Measurements from ENCODE around the gene TSPAN3.

The TSPAN3 gene

DNA sequence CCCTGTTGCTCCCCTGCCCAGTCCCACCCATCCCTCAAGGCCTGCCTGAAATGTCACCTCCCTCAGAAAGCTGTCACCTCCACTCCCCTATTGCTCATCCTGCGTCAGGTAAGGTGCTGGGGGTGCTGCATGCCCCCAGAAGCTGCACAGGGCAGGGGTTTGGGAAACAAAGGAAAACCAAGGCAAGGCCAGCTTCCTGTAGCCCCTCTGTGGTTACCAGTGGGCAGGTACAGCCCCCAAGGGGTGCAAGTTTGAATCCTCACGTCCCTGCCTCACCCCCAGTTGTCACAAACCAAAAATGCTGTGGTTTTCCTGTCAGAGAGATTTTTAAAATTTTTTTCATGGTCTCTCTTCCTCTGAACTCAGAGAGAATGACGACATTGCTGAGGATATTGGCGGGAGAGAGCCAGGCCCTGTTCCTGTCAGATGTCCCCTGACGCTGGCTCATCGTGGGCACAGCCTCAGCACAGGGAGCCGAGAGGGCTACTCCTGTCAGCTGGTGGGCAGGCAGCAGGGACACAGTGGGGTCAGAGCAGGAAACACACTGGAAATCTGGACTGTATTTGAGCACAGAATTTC lies 49.0 kb downstream of the TSPAN3 start:
- no peak for DNase-seq

DNA sequence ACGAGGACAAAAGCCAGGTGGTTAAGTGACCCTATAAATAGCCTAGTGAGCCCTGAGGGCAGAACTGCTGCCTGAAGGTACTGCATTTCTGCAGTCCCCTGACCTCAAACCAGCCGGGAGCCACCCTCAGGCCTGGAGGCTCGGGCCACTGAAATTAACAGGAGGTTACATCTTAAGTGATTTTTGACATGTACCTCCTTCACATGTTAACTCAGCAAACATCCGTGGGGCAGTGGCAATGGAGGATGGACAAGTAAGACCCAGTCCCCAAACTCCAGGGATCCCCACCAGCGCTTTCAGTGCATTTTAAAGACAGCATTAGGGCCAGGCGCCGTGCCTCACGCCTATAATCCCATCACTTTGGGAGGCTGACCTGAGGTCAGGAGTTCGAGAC lies 49.8 kb downstream of the TSPAN3 start:
- no peak for DNase-seq

DNA sequence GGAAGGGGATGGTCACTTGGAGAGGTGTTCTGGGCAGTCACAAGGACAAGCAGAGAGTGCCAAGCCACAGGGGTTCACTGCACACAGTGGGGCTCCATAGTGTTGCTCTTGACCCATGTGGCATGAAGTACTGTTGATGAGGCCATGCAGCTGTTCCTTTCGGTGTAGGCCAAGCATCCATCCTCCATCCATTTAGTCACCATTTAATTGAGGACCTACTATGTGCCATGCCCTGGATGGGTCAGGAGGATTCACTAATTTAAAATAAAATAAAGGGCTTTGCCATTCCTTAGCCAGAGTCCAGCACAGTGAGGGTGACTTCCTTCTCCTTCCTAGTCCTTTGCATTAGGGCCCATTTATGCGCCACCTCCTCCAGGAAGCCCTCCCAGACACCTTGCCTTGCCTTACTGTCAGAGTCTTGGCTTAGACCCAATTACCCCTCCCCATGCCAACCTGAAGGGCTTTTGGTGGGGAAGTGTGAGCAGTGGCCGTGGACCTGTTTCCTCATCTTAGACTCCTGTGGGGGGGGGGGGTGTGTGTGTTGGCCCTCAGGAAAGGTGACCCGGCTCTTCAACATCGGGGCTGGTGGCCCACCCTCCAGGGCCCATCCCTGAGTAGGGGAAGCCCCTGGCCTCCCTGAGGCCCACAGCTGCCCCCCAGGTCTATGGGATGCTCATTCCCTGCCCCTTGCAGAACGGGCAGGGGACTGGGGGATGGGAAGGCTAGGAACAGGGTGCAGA lies 50.4 kb downstream of the TSPAN3 start:
- no peak for DNase-seq

DNA sequence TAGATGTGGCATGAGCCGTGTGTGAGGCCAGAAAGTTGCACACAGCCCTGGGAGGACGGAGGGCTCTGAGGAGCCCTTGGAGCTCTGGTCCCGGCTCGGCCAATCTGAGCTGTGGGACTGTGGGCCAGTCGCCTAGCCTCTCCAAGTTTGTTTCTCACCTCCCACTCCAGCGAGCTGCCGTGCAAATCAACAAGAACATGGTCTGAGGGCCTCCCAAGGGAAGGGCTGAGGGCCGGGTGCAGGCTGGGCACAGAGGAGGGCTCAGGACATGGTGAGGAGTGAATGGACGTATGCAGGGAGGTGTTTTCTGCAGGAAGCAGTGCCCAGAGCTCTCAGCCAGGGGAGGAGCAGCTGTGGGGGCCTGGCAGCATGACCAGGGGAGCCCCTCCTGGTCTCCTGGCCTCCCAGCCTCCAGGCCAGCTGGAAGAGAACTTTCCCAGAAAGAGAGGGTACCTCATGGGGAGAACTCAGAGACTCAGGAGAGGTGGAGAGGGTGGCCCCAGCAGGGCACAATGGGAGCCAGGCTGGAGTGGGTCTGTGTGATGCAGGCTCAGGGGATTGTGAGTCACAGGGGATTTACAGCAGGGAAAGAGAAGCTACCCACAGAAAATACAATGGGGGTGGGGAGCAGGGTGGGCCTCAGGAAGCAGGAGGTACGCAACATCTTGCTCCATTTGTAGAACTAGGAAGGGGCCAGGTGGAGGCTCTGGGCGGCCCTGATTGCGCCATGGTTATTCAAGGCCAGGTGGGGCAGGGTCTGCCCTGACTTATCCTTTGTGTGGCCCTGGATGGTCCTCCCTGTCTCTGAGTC lies 51.2 kb downstream of the TSPAN3 start:
- DNase-seq, result no peak

DNA sequence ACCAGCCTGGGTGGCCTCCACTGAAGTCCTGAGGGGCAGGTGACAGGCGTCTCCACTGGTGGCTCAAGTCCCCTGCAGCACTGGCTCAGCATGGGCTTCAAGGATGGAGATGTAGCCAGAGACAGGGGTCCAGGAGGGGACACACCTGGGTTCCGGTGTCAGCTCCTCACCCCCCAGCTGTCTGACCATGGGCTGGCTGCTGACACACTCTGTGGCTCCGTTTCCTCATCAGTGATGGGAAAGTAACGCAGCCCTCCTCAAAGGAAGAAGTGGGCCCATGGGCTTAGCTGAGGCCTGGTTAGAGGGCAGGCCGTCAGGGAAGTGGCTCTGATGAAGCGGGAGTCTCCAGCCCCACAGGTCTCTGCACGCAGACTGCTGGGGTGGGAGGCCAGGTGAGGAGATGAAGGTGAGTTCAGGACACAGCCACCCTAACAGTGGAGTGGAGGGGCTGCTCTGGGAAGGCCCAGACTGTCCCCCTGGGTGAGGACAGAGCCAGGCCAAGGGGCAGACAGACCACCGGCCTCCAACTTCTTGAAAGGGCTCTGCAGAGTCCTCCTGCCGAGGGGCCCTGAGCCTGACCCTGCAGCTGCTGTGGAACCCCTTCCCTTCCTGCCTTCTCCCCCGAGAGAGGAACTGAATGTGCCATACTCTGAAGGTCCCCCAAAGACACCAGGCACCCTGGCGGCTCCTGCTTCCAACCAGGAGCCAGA lies 52.0 kb downstream of the TSPAN3 start:
- no peak for DNase-seq

DNA sequence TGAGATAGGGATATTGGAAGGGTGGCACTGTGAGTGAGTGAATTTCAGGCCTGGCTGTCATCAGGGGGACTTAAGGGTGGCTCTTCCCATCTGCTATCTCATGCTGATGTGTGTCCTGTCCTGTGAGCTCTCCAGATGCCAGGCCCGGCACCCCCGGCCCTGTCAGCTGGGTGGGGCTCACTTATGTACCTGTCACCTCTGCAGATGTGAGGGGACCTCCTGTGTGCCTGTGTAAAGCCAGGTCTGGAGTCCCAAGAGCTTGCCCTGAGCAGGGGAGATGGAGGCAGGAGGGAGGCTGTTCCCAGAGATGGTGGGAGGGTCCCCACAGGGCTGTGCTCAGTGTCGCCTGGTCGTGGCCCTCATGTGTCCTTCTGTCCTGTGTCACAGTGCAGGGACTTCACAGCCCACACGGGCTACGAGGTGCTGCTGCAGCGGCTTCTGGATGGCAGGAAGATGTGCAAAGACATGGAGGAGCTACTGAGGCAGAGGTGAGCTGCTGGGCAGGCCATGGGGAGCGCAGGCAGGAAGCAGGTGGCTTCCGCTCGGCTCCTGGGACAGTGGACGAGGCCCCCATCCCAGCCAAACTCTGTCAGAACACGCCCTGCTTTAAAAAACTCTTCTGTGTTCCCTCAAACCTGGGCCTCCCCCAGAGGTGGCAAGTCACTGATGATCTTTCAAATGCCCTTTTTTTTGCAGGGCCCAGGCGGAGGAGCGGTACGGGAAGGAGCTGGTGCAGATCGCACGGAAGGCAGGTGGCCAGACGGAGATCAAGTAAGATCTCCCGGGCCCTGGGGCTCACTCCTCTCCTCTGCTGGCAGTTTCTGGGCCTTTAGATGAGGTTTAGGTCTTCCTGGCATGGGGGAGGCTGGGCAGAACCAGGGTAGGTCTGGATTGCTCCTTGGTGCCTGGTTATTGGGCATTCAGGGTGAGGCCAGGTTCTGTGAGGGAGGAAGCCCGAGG lies 52.9 kb downstream of the TSPAN3 start:
- DNase-seq, result no peak

DNA sequence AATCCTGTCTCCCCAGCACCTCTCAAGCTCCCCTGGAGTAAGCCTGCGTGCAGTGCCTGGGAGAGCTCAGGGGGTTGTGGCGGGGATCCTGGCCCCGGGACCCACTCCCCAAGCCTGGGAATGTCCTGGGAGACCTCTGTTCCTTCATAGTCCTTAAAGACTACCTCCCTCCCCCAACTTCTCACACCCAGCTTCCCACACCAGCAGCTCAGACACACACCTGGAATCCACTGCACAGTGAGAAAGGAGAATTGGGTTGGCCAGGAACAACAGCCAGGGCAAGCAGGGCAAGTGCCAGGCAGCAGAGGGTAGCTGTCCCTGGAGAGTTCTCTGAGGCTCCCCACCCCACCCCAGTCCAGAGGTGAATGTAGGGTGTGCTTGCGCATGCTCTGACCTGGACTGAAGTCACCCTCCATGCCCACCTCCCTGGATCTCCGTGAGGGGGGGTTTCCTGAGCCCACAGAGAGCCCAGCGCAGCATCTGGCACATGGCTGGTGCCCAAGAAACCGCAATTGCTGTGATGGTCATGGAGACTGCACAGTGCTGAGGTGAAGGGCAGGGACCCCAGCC lies 53.7 kb downstream of the TSPAN3 start:
- DNase-seq, result no peak

DNA sequence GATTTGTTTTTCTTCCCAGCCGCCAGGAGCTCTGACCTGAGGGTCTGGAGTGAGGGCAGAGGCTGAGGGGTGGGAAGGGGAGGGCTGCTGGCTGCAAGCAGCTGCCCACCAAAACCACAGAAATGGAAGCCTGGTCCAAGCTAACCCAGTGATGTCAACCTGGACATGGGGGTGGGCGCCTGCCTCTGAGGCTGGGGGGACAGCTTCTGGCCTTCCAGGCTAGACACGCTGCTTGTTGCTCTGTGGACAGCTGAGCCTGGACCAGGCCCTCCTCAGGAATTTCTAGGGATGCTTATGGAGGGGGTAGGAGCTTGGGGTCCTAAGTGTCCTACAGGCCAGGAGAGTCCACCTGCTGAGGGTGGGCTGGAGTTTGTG lies 54.6 kb downstream of the TSPAN3 start:
- no peak for DNase-seq

DNA sequence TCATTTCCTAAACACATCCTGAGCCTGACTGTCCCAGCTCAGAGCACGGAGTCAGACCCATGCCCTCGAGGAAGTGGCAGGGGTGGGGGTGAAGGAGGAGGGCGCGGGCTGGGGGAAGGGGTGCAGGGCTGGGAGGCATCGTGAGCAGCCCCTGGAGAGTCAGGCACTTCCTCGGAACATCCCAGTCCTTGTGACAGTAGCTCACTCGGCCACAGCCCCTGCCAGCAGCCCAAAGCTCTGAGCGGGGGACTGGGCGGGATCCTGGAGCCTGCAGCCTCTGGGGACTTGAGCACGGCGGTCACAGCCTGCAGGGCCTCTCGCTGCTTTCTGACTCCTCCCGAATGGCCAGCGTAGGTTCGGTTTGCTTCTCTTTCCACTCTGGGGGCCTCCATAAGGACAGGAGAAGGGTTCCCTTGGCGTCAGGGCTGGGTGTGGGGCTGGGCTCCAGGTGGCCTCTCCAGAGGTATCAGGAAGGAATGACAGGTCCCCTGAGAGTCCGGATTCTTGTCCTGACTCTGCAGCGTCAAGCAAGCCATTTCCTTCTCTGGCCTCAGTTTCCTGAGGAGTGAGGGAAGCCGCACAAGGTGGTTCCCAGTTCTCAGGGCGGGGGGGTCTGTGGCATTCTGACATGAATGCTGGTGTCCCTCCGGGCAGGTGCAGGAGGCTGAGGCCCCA lies 55.1 kb downstream of the TSPAN3 start:
- no peak for DNase-seq

DNA sequence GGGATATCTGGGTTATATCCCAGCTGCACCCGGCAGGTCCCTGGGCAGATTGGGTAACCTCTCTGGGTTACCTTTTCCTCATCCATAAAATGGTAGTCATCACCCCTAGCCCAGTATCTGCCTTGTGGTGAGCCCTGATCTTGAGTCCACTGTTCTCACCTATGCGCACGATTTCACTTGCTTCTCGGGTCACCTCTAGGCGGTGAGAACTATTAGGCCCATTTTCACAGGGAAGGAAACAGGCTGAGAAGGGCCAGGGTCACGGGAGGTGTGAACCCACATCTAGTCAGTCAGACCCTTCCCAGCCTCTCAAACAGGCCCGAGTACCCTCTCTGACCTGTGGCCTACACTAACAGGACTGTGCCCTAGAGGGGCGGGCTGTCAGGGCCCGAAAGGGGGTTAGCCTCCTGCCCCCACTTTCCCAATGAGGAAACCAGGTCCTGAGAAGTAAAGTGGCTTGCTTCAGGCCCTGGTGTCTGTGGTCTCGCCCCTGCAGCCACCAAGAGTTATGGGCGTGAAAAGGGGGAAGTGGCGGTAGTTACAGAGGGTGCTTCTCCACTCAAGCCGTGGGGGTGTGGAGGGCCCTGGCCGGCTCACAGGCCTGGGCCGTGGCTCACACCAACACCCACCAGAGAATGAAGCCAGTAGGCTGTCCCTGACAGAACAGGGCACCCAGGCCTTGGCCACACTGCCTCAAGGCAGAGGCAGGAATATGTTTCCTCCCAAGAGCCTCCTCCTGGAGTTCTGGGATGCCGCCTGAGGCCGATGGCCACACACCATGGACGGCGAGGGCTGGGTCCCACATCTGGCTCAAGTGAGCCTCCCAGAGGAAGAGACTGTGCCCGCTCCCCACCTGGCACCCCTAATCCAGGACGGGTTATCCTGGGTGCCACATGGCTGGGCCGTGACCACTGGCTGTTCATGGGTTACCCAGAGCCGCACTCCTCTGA lies 56.5 kb downstream of the TSPAN3 start:
- DNase-seq, result no peak

DNA sequence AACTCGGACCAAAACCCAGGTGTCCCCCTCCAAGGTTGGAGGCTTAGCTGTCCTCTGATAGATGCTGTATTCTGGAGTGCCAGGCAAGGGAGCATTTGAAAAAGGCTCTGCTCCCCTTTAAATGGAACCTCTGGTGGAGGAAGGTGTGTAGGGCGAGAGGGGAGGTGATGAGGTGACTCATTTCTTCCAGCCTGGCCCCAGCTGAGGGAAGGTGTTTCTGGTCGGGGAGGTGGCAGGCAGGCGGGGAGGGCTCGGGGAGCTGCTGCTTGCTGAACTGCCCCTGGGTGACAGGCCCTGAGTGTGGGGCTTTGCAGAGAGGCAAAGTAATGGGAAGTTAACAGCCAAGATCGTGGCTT lies 57.2 kb downstream of the TSPAN3 start:
- no peak for DNase-seq

DNA sequence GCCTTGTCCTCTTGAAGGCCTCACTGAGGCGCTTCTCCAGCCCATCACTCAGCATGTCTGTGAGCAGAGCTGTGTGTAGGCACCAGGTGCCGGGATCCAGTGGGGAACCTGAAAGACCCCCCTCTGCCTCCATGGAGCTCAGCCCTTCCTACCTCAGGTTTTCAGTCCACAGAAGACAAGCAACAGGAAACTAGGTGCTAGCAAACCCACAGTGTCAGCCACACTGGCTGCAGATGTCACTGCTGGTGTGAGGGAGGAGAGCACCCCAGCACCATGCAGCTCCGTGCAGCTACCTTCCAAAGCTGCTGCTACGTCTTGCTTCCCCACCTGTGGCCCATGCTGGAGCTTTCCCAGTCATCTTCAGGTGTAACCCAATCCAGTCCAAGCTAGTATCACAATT lies 58.0 kb downstream of the TSPAN3 start:
- DNase-seq, result no peak

DNA sequence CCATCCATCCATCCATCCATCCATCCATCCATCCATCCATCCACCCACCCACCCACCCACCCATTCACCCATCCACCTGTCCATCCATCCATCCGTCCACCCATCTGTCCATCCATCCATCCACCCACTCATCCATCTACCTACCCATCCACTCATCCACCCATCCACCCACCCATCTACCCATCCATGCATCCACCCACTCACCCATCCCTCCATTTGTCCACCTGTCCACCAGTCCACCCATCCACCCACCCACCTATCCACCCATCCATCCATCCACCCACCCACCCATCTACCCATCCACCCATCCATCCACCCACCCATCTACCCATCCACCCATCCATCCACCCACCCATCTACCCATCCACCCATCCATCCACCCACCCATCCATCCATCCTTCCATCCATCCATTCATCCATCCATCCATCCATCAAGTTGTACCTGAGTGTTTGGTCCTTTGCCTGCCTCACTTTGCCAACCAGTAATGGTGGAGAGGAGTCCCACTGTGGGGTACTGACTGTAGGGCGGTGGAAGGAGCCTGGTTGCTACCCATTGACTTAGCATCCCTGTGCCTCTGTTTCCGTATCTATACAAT lies 58.7 kb downstream of the TSPAN3 start:
- DNase-seq, result no peak

DNA sequence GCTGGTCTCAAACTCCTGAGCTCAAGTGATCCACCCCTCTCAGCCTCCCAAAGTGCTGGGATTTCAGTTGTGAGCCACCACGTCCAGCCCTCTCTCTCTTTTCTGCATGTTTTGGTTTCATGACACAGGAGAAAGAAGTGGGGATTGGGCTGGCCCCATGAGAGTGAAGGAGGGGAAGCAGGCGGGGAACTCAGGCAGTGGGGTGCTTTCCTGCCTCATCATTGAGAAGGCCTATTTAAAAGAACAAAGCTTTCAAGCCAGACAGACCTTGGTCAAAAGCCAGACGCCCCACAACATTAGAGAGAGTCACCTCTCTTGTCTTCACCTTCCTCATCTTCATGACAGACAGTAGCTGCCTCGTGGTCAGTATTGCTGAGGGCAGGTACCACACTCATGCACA lies 60.1 kb downstream of the TSPAN3 start:
- no peak for DNase-seq

DNA sequence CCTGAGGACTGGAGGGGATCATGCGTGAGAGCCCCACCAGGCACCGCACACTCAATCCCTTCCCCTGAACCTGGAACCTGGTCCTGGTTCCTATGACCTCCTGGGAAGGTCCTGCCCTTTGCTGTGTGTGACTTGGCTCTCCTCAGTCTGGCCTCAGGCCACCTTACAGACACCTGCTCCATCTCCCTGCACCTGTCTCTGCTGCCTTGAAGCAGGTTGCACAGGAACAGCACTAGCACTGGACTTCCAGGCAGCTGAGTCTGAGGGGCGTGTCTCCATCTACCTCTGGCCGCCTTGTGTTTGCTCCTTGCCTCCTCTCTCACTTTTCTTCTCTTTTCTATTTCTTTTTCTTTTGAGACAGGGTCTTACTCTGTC lies 60.6 kb downstream of the TSPAN3 start:
- no peak for DNase-seq

DNA sequence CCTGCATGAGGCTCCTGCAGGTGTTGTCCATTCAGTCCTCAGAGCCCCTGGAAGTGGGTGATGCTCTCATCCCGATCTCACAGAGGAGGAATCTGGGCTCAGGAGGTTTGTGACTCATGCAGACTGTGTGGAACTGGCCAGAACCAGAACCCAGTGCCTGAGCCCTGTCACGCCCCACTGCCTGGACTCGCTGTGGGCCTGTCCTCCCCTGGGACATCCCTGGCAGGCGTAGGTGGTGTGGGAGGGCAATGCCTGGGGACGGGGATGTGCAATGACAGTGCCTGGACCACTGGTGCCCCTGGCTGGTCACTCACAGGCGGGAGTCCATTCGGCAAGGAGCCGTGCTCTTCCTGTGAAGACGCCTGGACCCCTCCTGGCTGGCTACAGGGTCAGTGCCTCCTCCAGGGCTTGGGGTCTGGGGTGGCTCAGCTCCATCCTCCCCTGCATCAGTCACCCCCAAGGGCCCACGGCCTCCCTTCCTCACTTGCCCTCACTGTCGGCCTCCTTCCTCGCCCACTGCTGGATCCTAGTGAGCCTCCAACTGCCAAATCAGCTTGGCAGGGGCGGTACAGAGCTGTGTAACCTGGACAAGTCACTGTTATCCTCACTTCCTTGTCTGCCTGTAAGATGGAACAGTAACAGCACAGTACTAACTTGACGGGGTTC lies 61.1 kb downstream of the TSPAN3 start:
- DNase-seq, result no peak

DNA sequence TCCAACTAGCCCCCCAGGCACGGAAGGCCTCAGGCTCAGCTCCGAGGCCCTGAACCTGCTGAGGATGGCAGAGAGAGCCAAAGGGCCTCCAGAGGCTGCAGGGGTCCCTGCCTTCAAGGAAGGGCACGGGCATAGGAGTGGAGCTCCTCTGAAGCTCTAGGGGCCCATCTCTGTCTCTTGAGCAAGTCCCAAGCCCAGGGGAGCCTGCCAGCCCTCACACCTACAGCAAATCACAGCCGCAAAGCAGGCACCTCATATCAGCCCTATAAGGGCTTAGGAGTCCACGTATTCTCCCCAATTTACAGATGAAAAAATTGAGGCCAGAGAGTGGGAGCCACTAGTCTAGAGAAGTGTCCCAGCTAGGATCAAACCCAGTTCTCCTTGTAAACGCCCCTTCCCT lies 61.7 kb downstream of the TSPAN3 start:
- DNase-seq, result no peak

DNA sequence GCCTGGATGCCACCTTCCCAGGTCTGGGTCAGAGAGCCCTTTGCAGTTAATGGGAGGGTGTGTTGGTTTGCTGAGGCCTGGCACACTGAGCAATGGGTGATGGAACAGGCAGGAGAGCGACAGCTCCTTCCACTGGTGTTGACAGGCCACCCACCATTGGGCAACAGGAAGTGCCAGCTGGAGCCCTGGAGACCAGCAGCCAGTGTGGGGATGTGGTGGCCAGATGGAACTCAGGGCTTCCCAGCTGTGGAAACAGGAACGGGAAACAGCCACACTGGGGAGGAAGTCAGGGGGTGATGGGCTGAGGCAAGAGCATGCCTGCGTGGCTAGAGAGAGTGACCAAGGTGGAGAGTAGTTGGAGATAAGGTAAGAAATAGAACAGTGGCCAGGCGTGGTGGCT lies 66.7 kb downstream of the TSPAN3 start:
- no peak for DNase-seq
